A549 (cell line): ENCODE data around the gene PRTFDC1. TPM values are rescaled to one million over a fixed set of nuclear protein-coding genes. Genes with fewer than 3 reads are reported as not detected.

ENCODE experiments used
- ATAC-seq, 2 experiments: fragments of 200-7000 bp in 1 of 2; fragments of >200 bp in 1 of 2; cut with Nextera tagmentation in 1 of 2; cut with Tn5 transposase in 1 of 2; 3 replicates each; pipeline versions ENCODE4 v1.8.0 to v1.9.1; 2018 to 2020; ENCODE audit warnings: mild to moderate bottlenecking in 1 of 2, moderate library complexity in 1 of 2
- CTCF ChIA-PET: fragments of 300-600 bp; sonication (Branson Sonifier 250); formaldehyde crosslinking; extraction: SDS; loops from one replicate; lab custom pipeline; 2021; ENCODE audit warnings: antibody characterized with exemption, inconsistent platforms; lab: Yijun Ruan, JAX
- POLR2A ChIA-PET: fragments of 350-600 bp; formaldehyde crosslinking; extraction: SDS; loops from one replicate; lab custom pipeline; 2021; ENCODE audit warnings: antibody characterized with exemption, inconsistent platforms; lab: Yijun Ruan, JAX
- DNase-seq, 2 experiments: peaks; one replicate each; pipeline versions ENCODE4 v3.0.0 to v3.0.0-alpha.2; 2011 to 2016; ENCODE audit warnings: low read depth in 1 of 2, low spot score in 1 of 2
- FAIRE-seq: peaks from 2 replicates; lab custom pipeline; 2011; peaks lifted over from hg19 to GRCh38; lab: Jason Lieb, UNC
- H3K27ac ChIP-seq, 2 experiments: fragments of >200 bp; sonication (Bioruptor Twin); formaldehyde crosslinking; 3 replicates each; pipeline ENCODE4 v1.5.1; 2016 to 2017
- H3K4me1 ChIP-seq: fragments of >200 bp; sonication (Bioruptor Twin); formaldehyde crosslinking; 3 replicates; pipeline ENCODE4 v1.6.1; 2016
- H3K4me2 ChIP-seq: fragments of >200 bp; sonication (Bioruptor Twin); formaldehyde crosslinking; 3 replicates; pipeline ENCODE4 v1.6.1; 2016
- H3K4me3 ChIP-seq: fragments of >200 bp; sonication (Bioruptor Twin); formaldehyde crosslinking; 3 replicates; pipeline ENCODE4 v1.5.1; 2016
- H3K9me3 ChIP-seq: fragments of >200 bp; sonication (Bioruptor Twin); formaldehyde crosslinking; 3 replicates; pipeline ENCODE4 v1.6.1; 2016
- CEBPB ChIP-seq, 2 experiments: fragments of >200 bp in 1 of 2; sonication (Bioruptor Twin) in 1 of 2; formaldehyde crosslinking in 1 of 2; IDR thresholded peaks; 2 replicates each; pipeline ENCODE4 v1.6.1; 2012 to 2016
- EHMT2 ChIP-seq: fragments of 200-600 bp; sonication (generic); IDR thresholded peaks from 2 replicates; pipeline ENCODE4 v1.6.1; 2016; ENCODE audit warnings: antibody characterized with exemption, low read depth, mild to moderate bottlenecking, moderate library complexity
- FOSL2 ChIP-seq, 2 experiments: fragments of 450-650 bp in 1 of 2; fragments of >200 bp in 1 of 2; sonication (Bioruptor Twin) in 1 of 2; formaldehyde crosslinking; IDR thresholded peaks; 2 replicates each; pipeline versions ENCODE4 v1.5.0 to v1.6.1; 2016 to 2020; ENCODE audit warnings: mild to moderate bottlenecking in 1 of 2, moderate library complexity in 1 of 2
- FOXS1 ChIP-seq: fragments of 250-450 bp; sonication (Bioruptor Pico); IDR thresholded peaks from 2 replicates; pipeline ENCODE4 v1.5.0; 2020; ENCODE audit warnings: mild to moderate bottlenecking, moderate library complexity
- GATA3 ChIP-seq: IDR thresholded peaks from 2 replicates; pipeline ENCODE4 v1.6.1; 2012; ENCODE audit warnings: borderline replicate concordance
- HDAC2 ChIP-seq: fragments of 200-600 bp; sonication (generic); IDR thresholded peaks from 2 replicates; pipeline ENCODE4 v1.6.1; 2016
- HOXB5 ChIP-seq: fragments of 250-450 bp; sonication (Bioruptor Pico); IDR thresholded peaks from 2 replicates; pipeline ENCODE4 v1.5.0; 2020; ENCODE audit warnings: mild to moderate bottlenecking, moderate library complexity
- KDM1A ChIP-seq: fragments of 200-600 bp; sonication (generic); IDR thresholded peaks from 2 replicates; pipeline ENCODE4 v1.6.1; 2016; ENCODE audit warnings: low read depth, mild to moderate bottlenecking
- MYC ChIP-seq: IDR thresholded peaks from 2 replicates; pipeline ENCODE4 v1.6.1; 2012; ENCODE audit warnings: mild to moderate bottlenecking, inconsistent platforms, low read length, improper control_type of control experiment, borderline replicate concordance
- NFE2L2 ChIP-seq: fragments of 150-350 bp; conservative IDR thresholded peaks from 2 replicates; pipeline ENCODE4 v1.6.1; 2014; ENCODE audit warnings: low read length
- NPAS2 ChIP-seq: fragments of 250-450 bp; sonication (Bioruptor Pico); IDR thresholded peaks from 2 replicates; pipeline ENCODE4 v1.8.0; 2022; ENCODE audit warnings: mild to moderate bottlenecking, moderate library complexity, borderline replicate concordance
- NR3C1 ChIP-seq: fragments of >200 bp; sonication (Bioruptor Twin); formaldehyde crosslinking; IDR thresholded peaks from 3 replicates; pipeline ENCODE4 v1.6.1; 2017
- POLR2A ChIP-seq: IDR thresholded peaks from 2 replicates; pipeline ENCODE4 v1.6.1; 2012; ENCODE audit warnings: mild to moderate bottlenecking, low read length
- POLR2AphosphoS2 ChIP-seq: conservative IDR thresholded peaks from 2 replicates; pipeline ENCODE4 v1.6.1; 2012; ENCODE audit warnings: low read length, improper control_type of control experiment, inconsistent platforms
- RAD21 ChIP-seq, 2 experiments: fragments of >200 bp in 1 of 2; sonication (Bioruptor Twin) in 1 of 2; formaldehyde crosslinking in 1 of 2; IDR thresholded peaks in 1 of 2; conservative IDR thresholded peaks in 1 of 2; 2 replicates in 1 of 2; 3 replicates in 1 of 2; pipeline ENCODE4 v1.6.1; 2012 to 2018; ENCODE audit warnings: inconsistent platforms in 1 of 2
- RFX5 ChIP-seq: fragments of 450-650 bp; IDR thresholded peaks from 2 replicates; pipeline ENCODE4 v1.7.1; 2014; ENCODE audit warnings: antibody characterized with exemption, mild to moderate bottlenecking, moderate library complexity
- ZSCAN20 ChIP-seq: fragments of 250-450 bp; sonication (Bioruptor Pico); IDR thresholded peaks from 2 replicates; pipeline ENCODE4 v1.8.0; 2022; ENCODE audit warnings: mild to moderate bottlenecking, moderate library complexity
- WGBS: methylation state at CpG from one replicate; pipeline ENCODE4 v1.1.6; 2017; ENCODE audit errors: missing lambda C conversion rate; 5-methylcytosine and 5-hydroxymethylcytosine counted together
- polyA plus RNA-seq, 4 experiments: library from polyadenylated mRNA; depleted of rRNA in 3 of 4; stranded (reverse); fragments of >200 nt; fragmentation: RNase III in 1 of 4; extraction: RNeasy Plus Mini Kit Qiagen cat#74134 plus additional on column Dnase treatment in 1 of 4; gene quantifications; 2 replicates in 3 of 4; 3 replicates in 1 of 4; pipeline ENCODE4 v1.2.3, GENCODE V29; 2011 to 2017
- TF ChIP-seq, protein P1 (sequence below): IDR thresholded peaks from 2 replicates; pipeline ENCODE4 v1.6.1; 2012
- TF ChIP-seq, protein P2 (sequence below): IDR thresholded peaks from 2 replicates; pipeline ENCODE4 v1.6.1; 2012
- TF ChIP-seq, protein P3 (sequence below): fragments of >200 bp; sonication (Bioruptor Twin); formaldehyde crosslinking; IDR thresholded peaks from 2 replicates; pipeline ENCODE4 v1.6.1; 2016

The PRTFDC1 gene
- polyA plus RNA-seq, 2 of the 4 experiments (the other 2 are of a cell fraction), result 35.6 to 39.2 TPM

DNA sequence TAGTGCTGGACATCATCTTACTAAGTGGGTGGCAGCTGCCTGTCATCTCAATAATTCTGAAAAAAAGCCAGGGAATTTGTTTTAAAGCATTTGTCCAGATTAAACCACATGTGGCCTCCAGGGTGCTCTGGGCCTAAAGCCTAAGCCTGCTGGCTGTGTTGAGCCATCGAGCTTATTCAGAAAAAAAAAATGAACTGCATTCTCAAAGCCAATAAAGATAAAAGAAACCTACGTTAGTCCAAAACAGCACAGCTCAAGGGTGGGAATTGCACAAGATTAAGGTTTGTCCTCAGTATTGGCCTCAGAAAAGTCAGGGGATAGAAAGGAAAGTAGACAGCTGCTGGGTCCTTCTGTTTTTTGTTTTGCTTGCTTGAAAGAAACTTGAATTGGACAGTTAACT is 22.6 kb upstream of the PRTFDC1 start:
- TF ChIP-seq, protein P1, sequence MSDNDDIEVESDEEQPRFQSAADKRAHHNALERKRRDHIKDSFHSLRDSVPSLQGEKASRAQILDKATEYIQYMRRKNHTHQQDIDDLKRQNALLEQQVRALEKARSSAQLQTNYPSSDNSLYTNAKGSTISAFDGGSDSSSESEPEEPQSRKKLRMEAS, result no peak
- no peak for TF ChIP-seq FOXS1 (CRISPR knock-in tag)
- no peak overlapping the region for H3K4me3 ChIP-seq
- ChIA-PET POLR2A (no interaction called here), CTCF (interaction anchor here (0.6 to 1.8 kb wide), 4 partner anchors 10 to 31 kb away, joined by 3 read pairs; no protein-coding TSS in a partner anchor)
- 0 out of 6 replicates have a peak overlapping the region, but pooled peaks of 1 of the 2 experiments have one; percentile 14 for H3K27ac ChIP-seq
- WGBS, result 42% methylated on average over 2 of the region's 2 CpGs
- H3K4me2 ChIP-seq, result 0 out of 3 replicates have a peak overlapping the region, but pooled peaks have one; percentile 6
- no peak for ATAC-seq
- H3K4me1 ChIP-seq, result 0 out of 3 replicates have a peak, but pooled peaks cover 6% of the 10 kb centered on the region
- FAIRE-seq, result no peak
- peak in 1 of 2 experiments; percentile 3 for DNase-seq
- no peaks in the 10 kb centered on the region for H3K9me3 ChIP-seq

DNA sequence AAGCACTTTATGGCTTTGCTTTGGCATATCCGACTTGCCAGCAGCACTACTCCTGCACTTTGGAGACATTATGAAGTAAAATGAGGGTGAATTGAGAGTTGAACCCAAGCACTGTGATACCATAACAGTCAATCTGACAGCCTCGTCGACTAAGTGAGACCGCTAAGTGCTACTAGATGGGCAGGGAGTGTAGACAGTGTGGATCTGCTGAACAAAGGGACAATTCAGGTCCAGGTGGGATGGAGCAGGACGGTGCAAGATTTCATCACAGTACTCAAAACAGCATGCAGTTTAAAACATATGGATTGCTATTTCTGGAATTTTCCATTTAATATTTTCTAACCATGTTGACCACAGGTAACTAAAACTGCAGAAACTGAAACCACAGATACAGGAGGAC is 20.8 kb upstream of the PRTFDC1 start:
- H3K4me3 ChIP-seq, result no peak overlapping the region
- ATAC-seq (no peak), FAIRE-seq (no peak), DNase-seq (no peak)
- TF ChIP-seq POLR2AphosphoS2, result no peak
- TF ChIP-seq, protein P2, sequence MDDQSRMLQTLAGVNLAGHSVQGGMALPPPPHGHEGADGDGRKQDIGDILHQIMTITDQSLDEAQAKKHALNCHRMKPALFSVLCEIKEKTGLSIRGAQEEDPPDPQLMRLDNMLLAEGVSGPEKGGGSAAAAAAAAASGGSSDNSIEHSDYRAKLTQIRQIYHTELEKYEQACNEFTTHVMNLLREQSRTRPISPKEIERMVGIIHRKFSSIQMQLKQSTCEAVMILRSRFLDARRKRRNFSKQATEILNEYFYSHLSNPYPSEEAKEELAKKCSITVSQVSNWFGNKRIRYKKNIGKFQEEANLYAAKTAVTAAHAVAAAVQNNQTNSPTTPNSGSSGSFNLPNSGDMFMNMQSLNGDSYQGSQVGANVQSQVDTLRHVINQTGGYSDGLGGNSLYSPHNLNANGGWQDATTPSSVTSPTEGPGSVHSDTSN, result no peak
- no peak for TF ChIP-seq CEBPB (IDR thresholded peaks at IDR 0.05)
- TF ChIP-seq FOXS1 (CRISPR knock-in tag), result no peak
- H3K4me1 ChIP-seq, result 0 out of 3 replicates have a peak, but pooled peaks cover 6% of the 10 kb centered on the region
- H3K9me3 ChIP-seq, result no peaks in the 10 kb centered on the region
- WGBS, result 82% methylated on average over 5 of the region's 5 CpGs
- H3K4me2 ChIP-seq, result no peak overlapping the region
- ChIA-PET POLR2A (no interaction called here), CTCF (interaction anchor here (0.6 kb wide), 1 partner anchor 30 kb away, joined by 3 read pairs; no protein-coding TSS in a partner anchor)
- H3K27ac ChIP-seq, result no peak overlapping the region

DNA sequence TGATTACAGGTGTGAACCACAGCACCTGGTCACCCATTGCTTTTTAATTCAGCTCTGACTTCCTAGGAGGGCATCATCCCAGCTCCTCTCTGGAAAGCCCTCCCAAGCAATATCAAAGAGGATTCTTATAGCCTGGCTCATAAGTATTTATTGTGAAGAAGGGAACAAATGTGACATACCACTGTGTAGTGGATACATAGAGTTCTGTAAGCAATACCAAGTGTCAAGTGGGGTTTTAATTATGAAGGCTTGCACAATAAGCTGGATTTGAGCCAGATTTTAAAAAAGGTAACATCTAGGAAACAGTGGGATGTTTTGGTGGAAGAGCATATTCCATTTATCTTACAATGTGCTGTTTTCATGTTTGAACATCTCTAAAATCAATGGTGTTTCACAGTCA is 19.0 kb upstream of the PRTFDC1 start:
- no peak overlapping the region for H3K4me2 ChIP-seq
- 0 out of 3 replicates have a peak, but pooled peaks cover 6% of the 10 kb centered on the region for H3K4me1 ChIP-seq
- no peak for DNase-seq
- no peak for TF ChIP-seq NPAS2 (CRISPR knock-in tag)
- TF ChIP-seq, protein P1, result no peak
- no peak for TF ChIP-seq KDM1A
- TF ChIP-seq RAD21 (conservative IDR thresholded peaks at IDR 0.05 in 1 of 2, IDR thresholded peaks at IDR 0.05 in 1 of 2), result no peak
- TF ChIP-seq HOXB5 (CRISPR knock-in tag), result no peak
- TF ChIP-seq RFX5, result no peak
- no peak for TF ChIP-seq ZSCAN20 (CRISPR knock-in tag)
- TF ChIP-seq NR3C1, result no peak
- no peak for TF ChIP-seq POLR2A
- no peak for TF ChIP-seq NFE2L2
- TF ChIP-seq FOSL2 (IDR thresholded peaks at IDR 0.05), result no peak
- no peak for TF ChIP-seq FOSL2 (CRISPR knock-in tag; IDR thresholded peaks at IDR 0.05)
- no peak for TF ChIP-seq EHMT2
- TF ChIP-seq, protein P3, sequence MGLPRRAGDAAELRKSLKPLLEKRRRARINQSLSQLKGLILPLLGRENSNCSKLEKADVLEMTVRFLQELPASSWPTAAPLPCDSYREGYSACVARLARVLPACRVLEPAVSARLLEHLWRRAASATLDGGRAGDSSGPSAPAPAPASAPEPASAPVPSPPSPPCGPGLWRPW, result no peak
- no peak for TF ChIP-seq POLR2AphosphoS2
- no peak for TF ChIP-seq HDAC2
- TF ChIP-seq MYC, result no peak
- TF ChIP-seq GATA3, result no peak
- no peaks in the 10 kb centered on the region for H3K9me3 ChIP-seq
- CTCF ChIA-PET, result interaction anchor here (1.0 to 2.6 kb wide), 5 partner anchors 9 to 354 kb away, joined by 3 to 8 read pairs (median 3); no protein-coding TSS in a partner anchor
- no peak for FAIRE-seq
- no peak for ATAC-seq
- H3K27ac ChIP-seq, result no peak overlapping the region
- no peak overlapping the region for H3K4me3 ChIP-seq
- POLR2A ChIA-PET, result interaction anchor here (0.7 kb wide), 1 partner anchor 149 kb away, joined by 3 read pairs; no protein-coding TSS in a partner anchor
